Uterus (tissue), 4 donors: ENCODE data around the gene ZC2HC1B. TPM values are rescaled to one million over a fixed set of nuclear protein-coding genes. Genes with fewer than 3 reads are reported as not detected.
"Not testable (repeated sequence)": the region's sequence is repeated elsewhere in the genome, so short reads cannot be mapped to it uniquely, and the experiment has no call there.

Experiments
- DNase-seq, 2 donors: peaks; one replicate each; pipeline ENCODE4 v3.0.0-alpha.2; 2019 to 2020
- H3K27ac ChIP-seq, 2 donors: fragments of 200-600 bp; sonication (generic); 1 replicate in 1 of 2; 2 replicates in 1 of 2; pipeline ENCODE4 v1.5.1; 2016 to 2018
- H3K27me3 ChIP-seq, 2 donors: fragments of 200-600 bp; sonication (generic); one replicate each; pipeline ENCODE4 v1.5.1; 2018 to 2019; ENCODE audit warnings: control low read depth in 1 of 2
- H3K36me3 ChIP-seq, 2 donors: fragments of 200-600 bp; sonication (generic); one replicate each; pipeline ENCODE4 v1.5.1; 2019; ENCODE audit warnings: control low read depth in 1 of 2
- H3K4me1 ChIP-seq, 2 donors: fragments of 200-600 bp; sonication (generic); one replicate each; pipeline ENCODE4 v1.5.1; 2018 to 2019; ENCODE audit warnings: control low read depth in 1 of 2
- H3K4me3 ChIP-seq, 2 donors: fragments of 200-600 bp; sonication (generic); 1 replicate in 1 of 2; 2 replicates in 1 of 2; pipeline ENCODE4 v1.5.1; 2018 to 2019; ENCODE audit warnings: mild to moderate bottlenecking in 1 of 2
- H3K9me3 ChIP-seq, 2 donors: fragments of 200-600 bp; sonication (generic); one replicate each; pipeline ENCODE4 v1.5.1; 2019; ENCODE audit warnings: control low read depth in 1 of 2
- CTCF ChIP-seq, 4 experiments: fragments of 200-600 bp in 2 of 4; fragments of 450-650 bp in 2 of 4; sonication (generic) in 2 of 4; IDR thresholded peaks; one replicate each; pipeline ENCODE4 v1.5.1; 2016 to 2019; ENCODE audit warnings: antibody characterized with exemption in 4 of 4, mild to moderate bottlenecking in 2 of 4, moderate library complexity in 1 of 4
- POLR2A ChIP-seq, 2 donors: fragments of 450-650 bp; IDR thresholded peaks; one replicate each; pipeline ENCODE4 v1.6.1; 2016; ENCODE audit warnings: antibody characterized with exemption in 2 of 2, mild to moderate bottlenecking in 1 of 2, moderate library complexity in 1 of 2
- intact Hi-C: fragments of 100-400 bp; cut with DNase I; formaldehyde crosslinking; loops from one replicate; pipeline ENCODE4 v1.15.1; 2023; ENCODE audit warnings: low total_unique reads
- total RNA-seq, 4 donors: library from RNA; depleted of rRNA in 3 of 4; stranded (reverse); fragments of >200 nt in 3 of 4; gene quantifications; one replicate each; pipeline versions ENCODE4 v1.1.0 to v1.2.4, GENCODE V29; 2014 to 2023
- donor health status: DM: yes; HTN: yes; CAD: no.

The ZC2HC1B gene
- total RNA-seq, 4 donors from 2014 or later = 0.35 TPM; not detected in 3

GRCh38 chr6:143872201-143872600 is 7.9 kb downstream of the ZC2HC1B start:
- intact Hi-C loops = no loop called here
- no peaks in the 10 kb centered on the region for H3K36me3 ChIP-seq
- H3K9me3 ChIP-seq = no peaks in the 10 kb centered on the region

GRCh38 chr6:143873600-143873999 is 9.3 kb downstream of the ZC2HC1B start:
- H3K4me3 ChIP-seq, H3K36me3 ChIP-seq, H3K9me3 ChIP-seq, DNase-seq, intact Hi-C loops, H3K27me3 ChIP-seq, H3K4me1 ChIP-seq, H3K27ac ChIP-seq: not testable (repeated sequence)

More at GRCh38 chr6:143872201-143872600, 7.9 kb downstream of the ZC2HC1B start:
- no peaks in the 10 kb centered on the region for H3K27me3 ChIP-seq
- no peak overlapping the region for H3K4me3 ChIP-seq
- no peak for TF ChIP-seq CTCF (IDR thresholded peaks at IDR 0.05)
- TF ChIP-seq POLR2A (IDR thresholded peaks at IDR 0.05) = no peak
- no peaks in the 10 kb centered on the region for H3K4me1 ChIP-seq
- no peak for DNase-seq
- H3K27ac ChIP-seq = no peak overlapping the region

GRCh38 chr6:143874503-143874902 is 10.2 kb downstream of the ZC2HC1B start:
- H3K27me3 ChIP-seq, intact Hi-C loops, DNase-seq, H3K27ac ChIP-seq, H3K9me3 ChIP-seq, H3K36me3 ChIP-seq, H3K4me3 ChIP-seq, H3K4me1 ChIP-seq: not testable (repeated sequence)

GRCh38 chr6:143877584-143878271 is 13.5 kb downstream of the ZC2HC1B start:
- intact Hi-C loops = no loop called here
- Histone ChIP-seq H3K27ac (no peak overlapping the region), H3K36me3 (no peaks in the 10 kb centered on the region), H3K27me3 (no peaks in the 10 kb centered on the region), H3K9me3 (peaks cover 0 to 6% of the 10 kb centered on the region in 2 donors), H3K4me1 (no peaks in the 10 kb centered on the region), H3K4me3 (no peak overlapping the region)
- no peak for DNase-seq
- TF ChIP-seq CTCF (IDR thresholded peaks at IDR 0.05) (no peak), POLR2A (IDR thresholded peaks at IDR 0.05) (no peak)

- TF ChIP-seq POLR2A (IDR thresholded peaks at IDR 0.05) (no peak), CTCF (IDR thresholded peaks at IDR 0.05) (no peak)
- Histone ChIP-seq H3K27me3 (no peaks in the 10 kb centered on the region), H3K4me3 (no peak overlapping the region), H3K4me1 (no peaks in the 10 kb centered on the region), H3K36me3 (no peaks in the 10 kb centered on the region), H3K27ac (no peak overlapping the region), H3K9me3 (peaks cover 0 to 6% of the 10 kb centered on the region in 2 donors)
- no peak for DNase-seq
- intact Hi-C loops = no loop called here
These were observed 14.0 kb downstream of the ZC2HC1B start for GRCh38 chr6:143878272-143878760.

GRCh38 chr6:143880412-143880811 is 16.1 kb downstream of the ZC2HC1B start:
- intact Hi-C loops = no loop called here
- Histone ChIP-seq H3K27ac (no peak overlapping the region), H3K36me3 (no peaks in the 10 kb centered on the region)

More at GRCh38 chr6:143880412-143880811, 16.1 kb downstream of the ZC2HC1B start:
- Histone ChIP-seq H3K4me3 (no peak overlapping the region), H3K4me1 (no peaks in the 10 kb centered on the region), H3K9me3 (peaks cover 0 to 6% of the 10 kb centered on the region in 2 donors), H3K27me3 (no peaks in the 10 kb centered on the region)
- DNase-seq = no peak
- TF ChIP-seq POLR2A (IDR thresholded peaks at IDR 0.05) (no peak), CTCF (IDR thresholded peaks at IDR 0.05) (no peak)
